ENCODE data around the gene LFNG. TPM values are rescaled to one million over a fixed set of nuclear protein-coding genes. Genes with fewer than 3 reads are reported as not detected.

The LFNG gene
- total and polyA plus RNA-seq, 9 of the 15 experiments (the other 6 are each of a cell fraction or from before 2014, with no cell fraction given): 0.03 to 0.89 (median 0.25) TPM; not detected in 1

GRCh38 chr7:2473496-2474180 lies 45.9 kb upstream of the LFNG start:
- in situ Hi-C loops (cut with MboI): no loop called here
- Histone ChIP-seq H3K36me3 (ENCODE audit: control insufficient read depth, insufficient read depth, low read length) (no peaks in the 10 kb centered on the region), H3K9me1 (ENCODE audit: control insufficient read depth, insufficient read depth, low read length) (no peaks in the 10 kb centered on the region), H3K79me2 (ENCODE audit: control insufficient read depth, insufficient read depth, low read length) (no peaks in the 10 kb centered on the region), H4K20me1 (replicated peaks; ENCODE audit: control insufficient read depth, insufficient read depth, low read length) (peaks cover 14% of the 10 kb centered on the region; the same call in 1 of the 2 replicates), H2AFZ (ENCODE audit: low read depth, low read length) (no peak overlapping the region), H3K4me1 (replicated peaks in 1 of 2; ENCODE audit: control insufficient read depth in 2 of 2, insufficient read depth in 2 of 2, low read length in 2 of 2) (peaks cover 0 to 57% of the 10 kb centered on the region in 2 experiments; a peak in 3 of 5 replicates), H3K9me3 (replicated peaks; ENCODE audit: control insufficient read depth, insufficient read depth, low read depth, low read length) (no peaks in the 10 kb centered on the region), H3K9ac (ENCODE audit: insufficient read depth in 1 of 2, low read depth in 2 of 2, low read length in 2 of 2) (no peak overlapping the region), H3K27ac (ENCODE audit: extremely low read depth, low read depth, low read length) (no peak overlapping the region), H3K27me3 (ENCODE audit: control insufficient read depth in 2 of 2, insufficient read depth in 2 of 2, low read length in 2 of 2) (peaks cover 3 to 28% of the 10 kb centered on the region in 2 experiments; a peak in 4 of 5 replicates), H3K4me3 (no peak overlapping the region), H3K4me2 (ENCODE audit: insufficient read depth, low read length) (no peak overlapping the region)
- intact Hi-C loops (cut with micrococcal nuclease): loop anchor here (10.0 kb wide), 1 partner anchor 191 kb away; no protein-coding TSS in a partner anchor
- ChIA-PET CTCF (ENCODE audit: low intra/inter-chr PET ratio) (no interaction called here), POLR2A (interaction anchor here (0.6 kb wide), 1 partner anchor 118 kb away, joined by 3 read pairs; no protein-coding TSS in a partner anchor)
- TF ChIP-seq ATF6 (CRISPR knock-in tag; IDR thresholded peaks at IDR 0.05) (no peak), KDM5B (IDR thresholded peaks at IDR 0.05; ENCODE audit: insufficient replicate concordance, low read depth, low read length) (no peak), ZNF311 (CRISPR knock-in tag; IDR thresholded peaks at IDR 0.05) (no peak), ATF1 (CRISPR knock-in tag; IDR thresholded peaks at IDR 0.05) (no peak), ATF1 (tag; IDR thresholded peaks at IDR 0.05) (peak; percentile 88), POLR3A (IDR thresholded peaks at IDR 0.05; ENCODE audit: borderline replicate concordance, extremely low read depth, insufficient read depth, insufficient read length) (no peak), STAT5B (CRISPR knock-in tag; IDR thresholded peaks at IDR 0.05) (no peak), CREB1 (IDR thresholded peaks at IDR 0.05) (no peak), CREB1 (CRISPR knock-in tag; IDR thresholded peaks at IDR 0.05) (no peak), SP1 (CRISPR knock-in tag; IDR thresholded peaks at IDR 0.05) (no peak), ZNF140 (CRISPR knock-in tag; IDR thresholded peaks at IDR 0.05) (no peak), PYGO2 (tag; IDR thresholded peaks at IDR 0.05) (no peak), ZNF444 (CRISPR knock-in tag; IDR thresholded peaks at IDR 0.05) (no peak), ARID3B (CRISPR knock-in tag; IDR thresholded peaks at IDR 0.05; ENCODE audit: borderline replicate concordance) (no peak), FIP1L1 (IDR thresholded peaks at IDR 0.05; ENCODE audit: low read depth, low read length, poor library complexity, severe bottlenecking) (no peak), CEBPB (tag; IDR thresholded peaks at IDR 0.05) (peak; percentile 42)
- ATAC-seq: no peak
- no peak for FAIRE-seq
- BruUV-seq (replicated peaks): no TSS peak
- 22% methylated on average over 11 of the region's 12 CpGs for WGBS (ENCODE audit: insufficient coverage, low coverage, missing lambda C conversion rate)
- no peak for DNase-seq (ENCODE audit: extremely low read depth in 1 of 4, low spot score in 3 of 4)
